Measurements from ENCODE around the gene KREMEN1.
A peak's percentile ranks its signal among the peaks of the same experiment; 100 is the strongest.

The KREMEN1 gene

DNA sequence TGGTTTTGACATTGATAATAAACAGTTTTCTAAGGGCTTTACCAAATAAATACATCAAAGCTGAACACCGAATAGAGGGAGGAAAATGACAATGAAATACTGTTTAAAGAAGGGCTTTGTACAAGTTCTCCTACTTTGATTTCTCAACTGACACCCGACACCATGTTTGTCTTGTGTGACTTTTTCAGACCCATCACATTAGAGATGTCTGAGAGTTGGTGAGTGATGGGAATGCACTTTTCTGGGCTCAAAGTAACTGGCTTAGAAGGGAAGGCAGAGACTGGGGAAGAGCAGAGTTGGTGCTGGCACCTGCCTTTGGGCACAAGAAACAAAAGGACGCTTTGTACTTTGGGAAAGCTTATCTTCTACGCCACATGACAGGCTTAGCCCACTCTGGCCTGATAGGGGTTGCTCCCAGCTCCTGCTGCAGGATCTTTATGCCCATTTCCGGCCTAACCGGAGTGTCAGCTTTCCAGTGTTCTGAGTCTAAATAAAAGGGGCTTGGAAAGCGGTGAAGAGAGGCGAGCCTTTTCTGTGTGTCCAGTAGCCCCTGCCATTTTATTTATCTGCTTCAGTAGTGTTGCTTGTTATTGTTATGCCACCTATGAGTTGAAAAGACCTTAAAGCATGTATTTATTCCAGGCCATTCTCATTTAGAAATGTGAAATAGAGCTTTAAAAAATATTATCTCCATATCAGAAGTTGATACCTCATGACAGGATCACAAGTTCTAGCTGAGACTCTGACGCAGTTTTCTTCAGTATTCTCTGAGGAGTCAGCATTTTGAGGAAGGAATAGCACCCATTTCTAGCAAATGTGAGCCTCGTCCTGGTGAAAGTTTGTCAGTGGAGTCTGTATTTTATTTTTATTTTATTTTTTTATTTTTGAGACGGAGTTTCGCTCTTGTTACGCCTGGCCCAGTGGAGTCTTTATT is 24.2 kb downstream of the KREMEN1 start:
- Mint-ChIP-seq H3K36me3 (no peaks in the 10 kb centered on the region), H3K4me3 (no peak overlapping the region), H3K27ac (no peak overlapping the region), H3K27me3 (peaks cover 22% of the 10 kb centered on the region), H3K4me1 (no peaks in the 10 kb centered on the region), H3K9me3 (no peaks in the 10 kb centered on the region)
- no peak for ATAC-seq

- H3K36me3 Mint-ChIP-seq = no peaks in the 10 kb centered on the region
- no peak for ATAC-seq
- H3K9me3 Mint-ChIP-seq = no peaks in the 10 kb centered on the region
- peaks cover 18% of the 10 kb centered on the region for H3K27me3 Mint-ChIP-seq
- no peak overlapping the region for H3K27ac Mint-ChIP-seq
- H3K4me1 Mint-ChIP-seq = no peaks in the 10 kb centered on the region
- no peak overlapping the region for H3K4me3 Mint-ChIP-seq
Observed at GRCh38 chr22:29098296-29098695, 25.5 kb downstream of the KREMEN1 start.

- H3K4me3 Mint-ChIP-seq = no peak overlapping the region
- ATAC-seq = no peak
- no peaks in the 10 kb centered on the region for H3K9me3 Mint-ChIP-seq
- H3K36me3 Mint-ChIP-seq = no peaks in the 10 kb centered on the region
- H3K27ac Mint-ChIP-seq = no peak overlapping the region
- no peaks in the 10 kb centered on the region for H3K4me1 Mint-ChIP-seq
- H3K27me3 Mint-ChIP-seq = peaks cover 32% of the 10 kb centered on the region
Observed at GRCh38 chr22:29102300-29102699, 29.5 kb downstream of the KREMEN1 start.

DNA sequence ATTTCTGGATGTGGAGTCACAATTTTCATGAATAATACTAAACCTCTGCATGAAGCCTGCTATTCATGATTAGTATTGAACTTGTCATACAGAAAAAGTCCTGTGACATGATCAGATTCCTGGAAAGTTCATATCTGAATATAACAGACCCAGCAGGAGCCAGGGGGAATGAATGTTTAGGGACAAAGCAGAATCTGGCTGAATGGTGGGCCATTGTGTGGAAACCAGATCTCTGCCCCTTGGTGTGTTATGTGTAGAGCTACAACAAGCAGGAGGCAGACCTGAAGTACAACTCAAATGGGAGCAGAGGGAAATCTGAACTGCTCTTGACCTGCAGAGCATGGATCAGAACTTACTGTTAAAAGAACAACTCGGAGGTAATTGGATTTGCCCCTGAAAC is 30.3 kb downstream of the KREMEN1 start:
- Mint-ChIP-seq H3K9me3 (no peaks in the 10 kb centered on the region), H3K36me3 (no peaks in the 10 kb centered on the region), H3K4me3 (no peak overlapping the region), H3K27ac (no peak overlapping the region), H3K4me1 (no peaks in the 10 kb centered on the region), H3K27me3 (peaks cover 39% of the 10 kb centered on the region)
- ATAC-seq = no peak

- no peaks in the 10 kb centered on the region for H3K9me3 Mint-ChIP-seq
- no peak overlapping the region for H3K4me3 Mint-ChIP-seq
- peaks cover 44% of the 10 kb centered on the region for H3K27me3 Mint-ChIP-seq
- peak; percentile 27 for ATAC-seq
- H3K4me1 Mint-ChIP-seq = no peaks in the 10 kb centered on the region
- H3K27ac Mint-ChIP-seq = no peak overlapping the region
- H3K36me3 Mint-ChIP-seq = no peaks in the 10 kb centered on the region
Observed at GRCh38 chr22:29105468-29105867, 32.6 kb downstream of the KREMEN1 start.

DNA sequence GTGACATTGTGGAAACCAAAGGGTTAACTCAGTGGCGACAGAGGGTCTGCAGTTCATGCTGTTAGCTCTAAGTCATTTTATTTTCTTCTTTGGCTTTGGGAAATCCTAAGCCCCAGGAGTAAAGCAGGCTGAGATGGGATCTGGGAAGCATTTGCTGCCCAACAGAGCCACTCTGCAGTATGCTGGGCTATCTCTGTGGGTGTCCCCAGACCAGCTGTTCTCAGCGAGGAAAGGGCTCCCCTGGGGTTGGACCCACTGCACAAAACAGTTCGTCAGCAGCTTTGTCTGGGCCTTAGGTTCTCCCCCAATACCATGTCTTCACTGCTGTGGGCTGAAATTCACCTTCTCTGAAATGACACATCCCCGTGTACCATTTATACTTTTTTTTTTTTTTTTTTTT is 34.0 kb downstream of the KREMEN1 start:
- Mint-ChIP-seq H3K4me1 (no peaks in the 10 kb centered on the region), H3K27me3 (peaks cover 49% of the 10 kb centered on the region), H3K27ac (no peak overlapping the region), H3K9me3 (no peaks in the 10 kb centered on the region), H3K4me3 (no peak overlapping the region), H3K36me3 (no peaks in the 10 kb centered on the region)
- ATAC-seq = no peak

- H3K27ac Mint-ChIP-seq = no peak overlapping the region
- H3K4me1 Mint-ChIP-seq = no peaks in the 10 kb centered on the region
- H3K27me3 Mint-ChIP-seq = peaks cover 49% of the 10 kb centered on the region
- no peak overlapping the region for H3K4me3 Mint-ChIP-seq
- no peak for ATAC-seq
- no peaks in the 10 kb centered on the region for H3K36me3 Mint-ChIP-seq
- no peaks in the 10 kb centered on the region for H3K9me3 Mint-ChIP-seq
Observed at GRCh38 chr22:29108137-29108536, 35.3 kb downstream of the KREMEN1 start.

DNA sequence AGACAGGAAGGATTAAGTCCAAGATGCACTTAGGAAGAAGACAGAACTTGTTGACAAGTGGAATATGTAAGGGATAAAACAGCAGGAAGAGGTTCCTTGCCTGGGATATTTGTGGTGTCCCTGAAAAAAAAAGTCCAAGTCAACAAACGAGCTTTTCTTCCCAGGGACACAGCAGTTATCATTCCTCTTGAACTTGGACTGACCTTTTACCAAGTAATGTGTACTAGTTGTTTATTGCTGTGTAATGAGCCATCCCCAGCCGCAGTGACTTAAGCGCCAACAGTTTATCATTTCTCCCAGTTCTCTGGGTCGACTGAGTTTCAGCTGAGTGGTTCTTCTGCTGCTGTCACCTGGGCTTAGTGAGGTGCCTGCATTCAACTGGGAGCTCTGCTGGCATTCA is 37.0 kb downstream of the KREMEN1 start:
- H3K9me3 Mint-ChIP-seq = no peaks in the 10 kb centered on the region
- H3K36me3 Mint-ChIP-seq = no peaks in the 10 kb centered on the region
- no peaks in the 10 kb centered on the region for H3K4me1 Mint-ChIP-seq
- no peak overlapping the region for H3K27ac Mint-ChIP-seq
- H3K4me3 Mint-ChIP-seq = no peak overlapping the region
- H3K27me3 Mint-ChIP-seq = peaks cover 59% of the 10 kb centered on the region
- no peak for ATAC-seq

DNA sequence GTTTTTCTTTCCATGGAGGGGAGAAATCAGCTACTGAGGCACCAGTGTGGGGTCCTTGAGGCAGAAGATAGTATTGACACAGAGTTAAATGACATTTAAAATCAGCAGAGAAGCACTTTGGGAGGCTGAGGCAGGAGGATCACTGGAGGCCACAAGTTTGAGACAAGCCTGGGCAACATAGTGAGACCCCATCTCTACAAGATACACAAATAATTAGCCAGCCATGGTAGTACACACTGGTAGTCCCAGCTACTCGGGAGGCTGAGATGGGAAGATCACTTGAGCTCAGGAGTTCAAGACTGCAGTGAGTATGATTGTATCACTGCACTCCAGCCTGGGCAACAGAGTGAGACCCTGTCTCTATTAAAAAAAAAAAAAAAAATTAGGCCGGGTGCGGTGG is 38.1 kb downstream of the KREMEN1 start:
- Mint-ChIP-seq H3K36me3 (no peaks in the 10 kb centered on the region), H3K4me1 (no peaks in the 10 kb centered on the region), H3K27ac (no peak overlapping the region), H3K9me3 (no peaks in the 10 kb centered on the region), H3K4me3 (no peak overlapping the region), H3K27me3 (peaks cover 60% of the 10 kb centered on the region)
- ATAC-seq = no peak

DNA sequence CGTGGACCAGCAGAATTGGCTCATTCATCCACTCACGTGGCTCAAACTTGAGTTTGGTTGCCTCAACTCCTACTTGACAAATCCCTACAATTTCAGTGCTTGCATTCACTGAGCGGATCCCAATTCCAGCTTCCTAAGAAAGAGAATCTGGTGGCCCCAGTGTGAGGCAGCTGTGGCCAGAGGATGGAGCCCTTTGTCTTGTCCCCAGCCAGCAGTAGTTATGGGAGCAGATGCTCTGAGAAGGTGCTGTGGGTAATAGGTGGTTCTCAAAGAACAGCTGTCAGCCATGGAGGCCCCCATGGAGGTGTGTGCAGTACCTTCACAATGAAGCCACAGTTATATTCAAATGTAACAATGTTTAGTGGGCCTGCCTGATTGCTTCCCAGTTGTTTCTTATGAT is 39.3 kb downstream of the KREMEN1 start:
- Mint-ChIP-seq H3K9me3 (no peaks in the 10 kb centered on the region), H3K27ac (no peak overlapping the region), H3K4me1 (no peaks in the 10 kb centered on the region), H3K36me3 (no peaks in the 10 kb centered on the region), H3K4me3 (no peak overlapping the region), H3K27me3 (peaks cover 72% of the 10 kb centered on the region)
- no peak for ATAC-seq

DNA sequence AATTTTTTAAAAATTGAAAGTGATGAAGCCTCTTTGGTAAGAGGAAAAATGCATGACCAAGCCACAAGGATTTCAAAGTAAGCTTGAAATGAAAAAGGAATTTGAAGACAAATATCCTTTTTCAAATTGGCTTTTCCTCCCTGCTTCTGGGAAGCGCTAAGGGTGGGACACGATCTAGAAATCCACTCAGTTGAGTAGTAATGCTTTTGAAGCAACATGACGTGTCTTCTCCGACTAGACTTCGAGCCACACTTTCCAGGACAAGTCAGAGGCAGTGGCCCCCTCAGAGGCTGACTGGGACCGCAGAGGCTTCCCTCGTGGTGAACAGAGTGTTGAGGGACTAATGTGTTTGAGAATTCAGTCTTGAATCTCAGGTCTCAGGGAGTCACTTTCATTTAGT is 39.8 kb downstream of the KREMEN1 start:
- Mint-ChIP-seq H3K36me3 (no peaks in the 10 kb centered on the region), H3K4me1 (no peaks in the 10 kb centered on the region), H3K4me3 (no peak overlapping the region), H3K27me3 (peaks cover 72% of the 10 kb centered on the region), H3K27ac (no peak overlapping the region), H3K9me3 (no peaks in the 10 kb centered on the region)
- ATAC-seq = no peak

DNA sequence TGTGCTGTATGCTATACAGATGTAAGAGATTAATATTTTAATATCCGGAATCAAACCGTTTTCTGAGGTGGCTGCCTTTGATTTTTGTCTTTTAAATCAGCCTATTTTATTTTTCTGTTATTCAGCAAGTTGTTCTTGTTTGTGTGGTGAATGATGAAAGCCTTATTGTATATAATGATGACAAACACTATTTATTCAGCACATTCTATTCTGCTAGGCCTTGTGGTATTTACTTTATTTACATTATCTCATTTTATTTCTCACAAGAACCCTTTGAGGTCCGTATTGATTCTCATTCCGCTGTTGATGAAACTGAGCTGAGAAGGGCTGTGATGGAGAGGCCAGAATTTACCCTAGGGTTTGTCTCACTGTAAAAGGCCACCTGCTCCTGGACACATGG is 40.5 kb downstream of the KREMEN1 start:
- no peak overlapping the region for H3K27ac Mint-ChIP-seq

GRCh38 chr22:29114392-29114791 is 41.6 kb downstream of the KREMEN1 start:
- Mint-ChIP-seq H3K36me3 (no peaks in the 10 kb centered on the region), H3K4me3 (no peak overlapping the region), H3K9me3 (peaks cover 5% of the 10 kb centered on the region), H3K27ac (no peak overlapping the region), H3K4me1 (no peaks in the 10 kb centered on the region), H3K27me3 (peaks cover 69% of the 10 kb centered on the region)
- no peak for ATAC-seq

More for the DNA sequence above, 40.5 kb downstream of the KREMEN1 start:
- Mint-ChIP-seq H3K9me3 (peaks cover 5% of the 10 kb centered on the region), H3K4me3 (no peak overlapping the region), H3K27me3 (peaks cover 72% of the 10 kb centered on the region), H3K36me3 (no peaks in the 10 kb centered on the region), H3K4me1 (no peaks in the 10 kb centered on the region)
- ATAC-seq = no peak

DNA sequence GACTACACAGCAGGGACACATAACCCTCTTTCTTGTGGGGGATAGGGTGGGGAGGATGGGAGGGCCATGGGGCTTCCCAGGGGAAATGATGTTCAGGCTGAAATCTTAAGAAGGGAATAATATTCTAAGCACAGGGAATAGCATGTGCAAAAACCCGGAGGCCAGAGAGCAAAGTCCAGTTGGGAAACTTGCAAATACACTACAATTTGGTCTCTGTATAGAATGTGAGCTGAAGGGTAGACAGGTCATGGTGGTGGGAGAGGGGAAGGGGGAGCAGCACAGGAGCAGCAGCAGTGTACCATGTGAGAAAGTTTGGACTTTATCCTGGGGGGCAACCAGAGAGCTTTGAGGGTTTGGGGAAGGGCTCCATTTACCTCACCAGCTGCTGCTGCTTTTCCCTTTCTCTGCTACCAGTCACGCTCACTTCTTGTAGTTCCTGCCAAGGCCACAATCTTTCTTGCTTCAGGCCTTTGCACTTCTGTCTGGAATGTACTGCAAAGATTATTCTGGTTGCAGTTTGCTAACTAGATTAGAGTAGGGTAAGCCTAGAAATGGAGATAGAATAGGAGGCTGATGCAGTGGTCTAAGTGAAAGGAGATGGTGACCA is 43.0 kb downstream of the KREMEN1 start:
- no peak overlapping the region for H3K27ac Mint-ChIP-seq
- H3K9me3 Mint-ChIP-seq = peaks cover 14% of the 10 kb centered on the region
- H3K4me1 Mint-ChIP-seq = no peaks in the 10 kb centered on the region
- ATAC-seq = no peak
- H3K27me3 Mint-ChIP-seq = peaks cover 69% of the 10 kb centered on the region
- H3K36me3 Mint-ChIP-seq = peaks cover 12% of the 10 kb centered on the region
- no peak overlapping the region for H3K4me3 Mint-ChIP-seq

DNA sequence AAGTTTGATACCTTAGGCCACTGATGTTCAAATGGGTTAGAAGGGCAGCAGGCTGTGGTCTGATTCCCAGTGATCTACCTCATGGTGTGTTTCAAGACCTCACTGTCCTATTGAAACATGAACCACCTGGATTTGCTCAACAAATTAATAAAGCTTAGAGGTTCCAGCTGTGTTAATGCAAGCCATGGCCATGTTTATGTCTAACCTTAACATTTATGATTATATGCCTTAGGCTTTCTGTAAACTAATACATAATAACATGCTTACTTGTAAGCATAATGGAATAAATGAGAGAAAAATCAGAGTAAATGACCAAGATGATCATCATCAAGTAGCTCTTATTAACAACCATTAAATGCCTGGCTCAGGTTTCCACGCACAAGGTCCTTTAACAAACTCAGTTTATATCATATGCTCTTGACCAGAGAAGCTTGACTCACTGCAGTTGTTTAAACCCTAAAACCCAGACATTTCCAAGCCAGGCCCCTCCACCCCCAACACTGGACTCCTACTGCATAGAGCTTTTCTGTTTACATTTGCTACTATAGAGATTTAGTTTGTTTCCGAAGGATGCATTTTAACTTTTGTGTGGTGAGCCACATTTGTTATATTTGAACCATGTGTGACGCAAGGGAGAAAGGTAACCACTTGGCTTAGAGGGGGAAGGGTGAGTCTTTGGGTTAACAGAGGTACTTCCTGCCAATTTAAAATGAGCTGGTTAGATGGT is 43.7 kb downstream of the KREMEN1 start:
- H3K27me3 Mint-ChIP-seq = peaks cover 68% of the 10 kb centered on the region
- no peak for ATAC-seq
- peaks cover 12% of the 10 kb centered on the region for H3K36me3 Mint-ChIP-seq
- H3K4me1 Mint-ChIP-seq = no peaks in the 10 kb centered on the region
- H3K27ac Mint-ChIP-seq = no peak overlapping the region
- H3K9me3 Mint-ChIP-seq = peaks cover 14% of the 10 kb centered on the region
- no peak overlapping the region for H3K4me3 Mint-ChIP-seq

All from stimulated activated memory B cell treated with anti-CD40 and anti-IgM and Interleukin-4, amounts not matched to agents 10 μg/mL and 1 μg/mL and 100 μg/mL, for 72 hours (primary cell).